Glutamatergic neuron (in vitro differentiated cells): ENCODE measurements around the gene SLC3A2. TPM values are rescaled to one million over a fixed set of nuclear protein-coding genes. Genes with fewer than 3 reads are reported as not detected.
"Not testable (repeated sequence)": the region's sequence is repeated elsewhere in the genome, so short reads cannot be mapped to it uniquely, and the experiment has no call there.

Experiments used
- DNase-seq: peaks from one replicate; pipeline ENCODE4 v3.0.0; 2022
- H3K27ac Mint-ChIP-seq: one replicate; pipeline ENCODE4 v1.8.0; 2020; ENCODE audit warnings: mild to moderate bottlenecking, mixed read lengths, inconsistent platforms; ENCODE audit not compliant: unreplicated experiment
- H3K27me3 Mint-ChIP-seq: one replicate; pipeline ENCODE4 v1.8.0; 2020; ENCODE audit warnings: mild to moderate bottlenecking, moderate library complexity, mixed read lengths, inconsistent platforms; ENCODE audit not compliant: unreplicated experiment
- H3K36me3 Mint-ChIP-seq: one replicate; pipeline ENCODE4 v1.8.0; 2020; ENCODE audit warnings: mild to moderate bottlenecking, mixed read lengths, inconsistent platforms; ENCODE audit not compliant: unreplicated experiment
- H3K4me1 Mint-ChIP-seq: one replicate; pipeline ENCODE4 v1.8.0; 2020; ENCODE audit warnings: mild to moderate bottlenecking, low read depth, mixed read lengths, inconsistent platforms; ENCODE audit not compliant: unreplicated experiment
- H3K4me3 Mint-ChIP-seq: one replicate; pipeline ENCODE4 v1.8.0; 2020; ENCODE audit warnings: mild to moderate bottlenecking, mixed read lengths, inconsistent platforms; ENCODE audit not compliant: unreplicated experiment
- H3K9me3 Mint-ChIP-seq: one replicate; pipeline ENCODE4 v1.8.0; 2020; ENCODE audit warnings: mild to moderate bottlenecking, moderate library complexity, mixed read lengths, inconsistent platforms; ENCODE audit not compliant: unreplicated experiment
- total RNA-seq: library from RNA; stranded (reverse); fragmentation: NEBNext Ultra II Directional; extraction: Animal tissue kit (Norgen Biotek cat#: 25700); gene quantifications from one replicate; pipeline ENCODE4 v1.2.1, GENCODE V29; 2021; ENCODE audit not compliant: unreplicated experiment
- TF ChIP-seq, protein P1 (sequence below): fragments of 200-600 bp; sonication (generic); IDR thresholded peaks from one replicate; pipeline ENCODE4 v1.5.0; 2021; ENCODE audit not compliant: partially characterized antibody, unreplicated experiment

SLC3A2 gene
- total RNA-seq, 1 donor from 2014 or later: 221 TPM

GRCh38 chr11:62931499-62932278 lies 51.0 kb downstream of the SLC3A2 start:
- Mint-ChIP-seq H3K4me1 (no peaks in the 10 kb centered on the region), H3K27me3 (peaks cover 23% of the 10 kb centered on the region), H3K36me3 (no peaks in the 10 kb centered on the region), H3K9me3 (peaks cover 2% of the 10 kb centered on the region), H3K4me3 (no peak overlapping the region), H3K27ac (no peak overlapping the region)
- DNase-seq: no peak
- TF ChIP-seq, protein P1, sequence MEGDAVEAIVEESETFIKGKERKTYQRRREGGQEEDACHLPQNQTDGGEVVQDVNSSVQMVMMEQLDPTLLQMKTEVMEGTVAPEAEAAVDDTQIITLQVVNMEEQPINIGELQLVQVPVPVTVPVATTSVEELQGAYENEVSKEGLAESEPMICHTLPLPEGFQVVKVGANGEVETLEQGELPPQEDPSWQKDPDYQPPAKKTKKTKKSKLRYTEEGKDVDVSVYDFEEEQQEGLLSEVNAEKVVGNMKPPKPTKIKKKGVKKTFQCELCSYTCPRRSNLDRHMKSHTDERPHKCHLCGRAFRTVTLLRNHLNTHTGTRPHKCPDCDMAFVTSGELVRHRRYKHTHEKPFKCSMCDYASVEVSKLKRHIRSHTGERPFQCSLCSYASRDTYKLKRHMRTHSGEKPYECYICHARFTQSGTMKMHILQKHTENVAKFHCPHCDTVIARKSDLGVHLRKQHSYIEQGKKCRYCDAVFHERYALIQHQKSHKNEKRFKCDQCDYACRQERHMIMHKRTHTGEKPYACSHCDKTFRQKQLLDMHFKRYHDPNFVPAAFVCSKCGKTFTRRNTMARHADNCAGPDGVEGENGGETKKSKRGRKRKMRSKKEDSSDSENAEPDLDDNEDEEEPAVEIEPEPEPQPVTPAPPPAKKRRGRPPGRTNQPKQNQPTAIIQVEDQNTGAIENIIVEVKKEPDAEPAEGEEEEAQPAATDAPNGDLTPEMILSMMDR: no peak

GRCh38 chr11:62933285-62933684 lies 52.6 kb downstream of the SLC3A2 start:
- H3K36me3 Mint-ChIP-seq: peaks cover 9% of the 10 kb centered on the region

DNA sequence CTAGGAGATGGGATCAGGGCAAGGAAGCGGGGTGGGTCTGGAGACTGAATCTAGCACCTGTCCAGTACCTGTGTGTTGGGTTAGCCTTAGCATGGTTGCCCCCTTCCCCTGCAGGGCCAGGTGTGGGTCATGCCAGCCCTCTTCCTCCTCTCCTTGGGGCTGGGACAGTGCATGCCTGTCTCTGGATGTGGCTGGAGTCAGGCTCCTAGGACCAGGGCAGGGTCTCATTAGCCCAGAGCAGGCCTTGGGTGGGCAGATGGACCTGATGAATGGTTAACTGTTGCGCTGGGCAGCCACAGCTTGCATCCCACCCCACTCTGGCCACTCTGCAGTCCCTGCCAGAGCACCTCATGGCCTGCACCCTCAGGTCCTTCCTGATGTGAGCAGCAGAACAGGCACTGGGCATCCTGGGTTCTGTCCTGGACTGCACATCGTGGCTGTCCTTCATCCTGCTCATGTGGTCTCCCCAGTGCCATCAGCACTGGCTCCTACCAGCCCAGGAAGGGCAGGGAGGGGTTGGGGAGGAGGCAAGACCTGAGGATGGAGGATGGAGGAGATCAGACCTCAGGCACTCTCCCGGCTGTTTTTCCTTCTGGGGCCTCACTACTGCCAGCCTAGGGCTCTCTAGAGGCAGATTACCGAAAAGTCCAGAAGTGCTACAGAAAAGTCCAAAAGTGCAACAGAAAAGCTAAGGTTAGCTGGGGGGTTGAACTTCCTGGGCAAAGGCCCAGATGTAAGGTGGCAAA lies 53.2 kb downstream of the SLC3A2 start:
- DNase-seq: no peak
- Mint-ChIP-seq H3K27ac (no peak overlapping the region), H3K9me3 (peaks cover 7% of the 10 kb centered on the region), H3K4me1 (no peaks in the 10 kb centered on the region), H3K27me3 (peaks cover 8% of the 10 kb centered on the region), H3K4me3 (no peak overlapping the region), H3K36me3 (peaks cover 9% of the 10 kb centered on the region)
- TF ChIP-seq, protein P1: no peak

More at GRCh38 chr11:62933285-62933684, 52.6 kb downstream of the SLC3A2 start:
- no peak overlapping the region for H3K4me3 Mint-ChIP-seq
- no peak for DNase-seq
- no peaks in the 10 kb centered on the region for H3K4me1 Mint-ChIP-seq
- TF ChIP-seq, protein P1: no peak
- H3K27ac Mint-ChIP-seq: no peak overlapping the region
- H3K9me3 Mint-ChIP-seq: peaks cover 7% of the 10 kb centered on the region
- peaks cover 13% of the 10 kb centered on the region for H3K27me3 Mint-ChIP-seq

DNA sequence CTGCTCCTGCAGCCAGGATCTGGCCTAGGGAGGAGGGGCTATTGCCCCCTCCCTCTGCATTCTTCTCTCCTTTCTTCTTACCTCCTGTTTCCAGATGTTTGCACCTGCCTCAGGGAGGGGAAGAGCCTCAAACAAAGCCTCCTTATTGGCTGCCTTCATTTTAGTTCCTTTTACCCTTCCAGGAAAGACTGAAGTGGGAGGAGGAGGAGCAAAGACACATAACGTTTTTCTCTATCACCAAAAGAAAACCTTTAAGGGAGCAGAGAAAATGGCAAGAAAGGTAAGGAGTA lies 53.7 kb downstream of the SLC3A2 start:
- Mint-ChIP-seq H3K4me1 (no peaks in the 10 kb centered on the region), H3K27ac (no peak overlapping the region), H3K9me3 (peaks cover 7% of the 10 kb centered on the region), H3K27me3 (peaks cover 5% of the 10 kb centered on the region), H3K36me3 (peaks cover 9% of the 10 kb centered on the region), H3K4me3 (no peak overlapping the region)
- DNase-seq: no peak
- TF ChIP-seq, protein P1: no peak

GRCh38 chr11:62937528-62937927 lies 56.8 kb downstream of the SLC3A2 start:
- not testable (repeated sequence) for H3K27me3 Mint-ChIP-seq, H3K36me3 Mint-ChIP-seq, H3K4me1 Mint-ChIP-seq, H3K4me3 Mint-ChIP-seq, H3K9me3 Mint-ChIP-seq, DNase-seq, H3K27ac Mint-ChIP-seq

Other genes starting within 250 kb of the SLC3A2 start
- 213 TPM for gene GANAB, start 234.3 kb upstream of the SLC3A2 start, total RNA-seq
- 20.9 TPM for gene INTS5, start 227.6 kb upstream of the SLC3A2 start, total RNA-seq
- gene C11orf98, start 215.7 kb upstream of the SLC3A2 start, total RNA-seq: 73.6 TPM
- gene CSKMT, start 215.6 kb upstream of the SLC3A2 start, total RNA-seq: 15.7 TPM
- 5.7 TPM for gene UQCC3, start 209.2 kb upstream of the SLC3A2 start, total RNA-seq
- gene LBHD1, start 208.6 kb upstream of the SLC3A2 start, total RNA-seq: 4.6 TPM
- gene UBXN1, start 201.8 kb upstream of the SLC3A2 start, total RNA-seq: 146 TPM
- 1.8 TPM for gene LRRN4CL, start 191.4 kb upstream of the SLC3A2 start, total RNA-seq
- gene BSCL2, start 173.5 kb upstream of the SLC3A2 start, total RNA-seq: 550 TPM
- 266 TPM for gene GNG3, start 173.2 kb upstream of the SLC3A2 start, total RNA-seq
- gene HNRNPUL2, start 153.4 kb upstream of the SLC3A2 start, total RNA-seq: 58.6 TPM
- gene TTC9C, start 152.4 kb upstream of the SLC3A2 start, total RNA-seq: 34.1 TPM
- gene ZBTB3, start 126.7 kb upstream of the SLC3A2 start, total RNA-seq: 14.6 TPM
- 92.5 TPM for gene POLR2G, start 119.3 kb upstream of the SLC3A2 start, total RNA-seq
- gene TAF6L, start 109.5 kb upstream of the SLC3A2 start, total RNA-seq: 39.4 TPM
- 28.2 TPM for gene TMEM179B, start 93.5 kb upstream of the SLC3A2 start, total RNA-seq
- 17.4 TPM for gene TMEM223, start 88.9 kb upstream of the SLC3A2 start, total RNA-seq
- gene NXF1, start 75.5 kb upstream of the SLC3A2 start, total RNA-seq: 104 TPM
- gene STX5, start 48.8 kb upstream of the SLC3A2 start, total RNA-seq: 40.7 TPM
- 1.0 TPM for gene TEX54, start 48.1 kb upstream of the SLC3A2 start, total RNA-seq
- 69.0 TPM for gene WDR74, start 41.3 kb upstream of the SLC3A2 start, total RNA-seq
- not detected for gene CHRM1, start 40.5 kb downstream of the SLC3A2 start, total RNA-seq
- gene SLC22A6, start 104.1 kb downstream of the SLC3A2 start, total RNA-seq: not detected
- gene SLC22A8, start 134.9 kb downstream of the SLC3A2 start, total RNA-seq: not detected